Endodermal cell (in vitro differentiated cells): Measurements from ENCODE around the gene GLIS1. TPM values are rescaled to one million over a fixed set of nuclear protein-coding genes. Genes with fewer than 3 reads are reported as not detected.

Experiments used
- DNase-seq: peaks from one replicate; pipeline ENCODE4 v3.0.0-alpha.2; 2017
- H3K27ac ChIP-seq: 2 replicates; pipeline ENCODE4 v1.5.1; 2013; ENCODE audit warnings: mild to moderate bottlenecking, low read depth, low read length, moderate library complexity
- H3K27me3 ChIP-seq: 2 replicates; pipeline ENCODE4 v1.6.1; 2013; ENCODE audit warnings: mild to moderate bottlenecking, low read length, moderate library complexity; ENCODE audit not compliant: insufficient read depth, control insufficient read depth, poor library complexity, severe bottlenecking
- H3K36me3 ChIP-seq: 2 replicates; pipeline ENCODE4 v1.7.0; 2013; ENCODE audit warnings: mild to moderate bottlenecking, low read length, moderate library complexity; ENCODE audit not compliant: control insufficient read depth, insufficient read depth
- H3K4me1 ChIP-seq: one replicate; pipeline ENCODE4 v1.7.0; 2013; ENCODE audit warnings: low read length; ENCODE audit not compliant: control insufficient read depth, insufficient read depth
- H3K4me3 ChIP-seq: 2 replicates; pipeline ENCODE4 v1.5.1; 2013; ENCODE audit warnings: mild to moderate bottlenecking, low read length, moderate library complexity
- H3K9ac ChIP-seq: 2 replicates; pipeline ENCODE4 v1.6.1; 2013; ENCODE audit warnings: mild to moderate bottlenecking, low read length, moderate library complexity; ENCODE audit not compliant: poor library complexity, severe bottlenecking; ENCODE audit errors: extremely low read depth
- H3K9me3 ChIP-seq: 2 replicates; pipeline ENCODE4 v1.6.1; 2013; ENCODE audit warnings: mild to moderate bottlenecking, low read length, moderate library complexity; ENCODE audit not compliant: control insufficient read depth
- H3K27ac Mint-ChIP-seq: 2 replicates; pipeline ENCODE4 v1.8.0; 2020; ENCODE audit warnings: mixed read lengths
- H3K27me3 Mint-ChIP-seq: 2 replicates; pipeline ENCODE4 v1.8.0; 2021; ENCODE audit warnings: mild to moderate bottlenecking, mixed read lengths; ENCODE audit not compliant: insufficient read depth
- H3K36me3 Mint-ChIP-seq: 2 replicates; pipeline ENCODE4 v1.8.0; 2020; ENCODE audit warnings: low read depth, mixed read lengths
- H3K4me1 Mint-ChIP-seq: 2 replicates; pipeline ENCODE4 v1.8.0; 2020; ENCODE audit warnings: mixed read lengths
- H3K4me3 Mint-ChIP-seq: 2 replicates; pipeline ENCODE4 v1.8.0; 2020; ENCODE audit warnings: mild to moderate bottlenecking, moderate library complexity, mixed read lengths
- H3K9me3 Mint-ChIP-seq: 2 replicates; pipeline ENCODE4 v1.8.0; 2020; ENCODE audit warnings: mild to moderate bottlenecking, mixed read lengths
- WGBS, 2 experiments: methylation state at CpG; one replicate each; pipeline versions ENCODE4 v1.1.5 to v1.1.7; 2013; ENCODE audit warnings: missing lambda C conversion rate in 2 of 2, mixed read lengths in 1 of 2; ENCODE audit not compliant: insufficient coverage in 1 of 2, insufficient read length in 1 of 2; 5-methylcytosine and 5-hydroxymethylcytosine counted together
- total RNA-seq, 2 donors: library from RNA; stranded (reverse); fragmentation: NEBNext Ultra II Directional in 1 of 2; extraction: Animal tissue kit (Norgen Biotek cat#: 25700) in 1 of 2; gene quantifications; 2 replicates in 1 of 2; 3 replicates in 1 of 2; pipeline ENCODE4 v1.2.1, GENCODE V29; 2021
- TF ChIP-seq, protein P1 (sequence below): fragments of 200-600 bp; sonication (generic); conservative IDR thresholded peaks from 2 replicates; pipeline ENCODE4 v1.5.0; 2021; ENCODE audit warnings: antibody characterized with exemption, mild to moderate bottlenecking

Gene GLIS1
- total RNA-seq, 2 donors from 2014 or later: 2.1 to 3.9 TPM

DNA sequence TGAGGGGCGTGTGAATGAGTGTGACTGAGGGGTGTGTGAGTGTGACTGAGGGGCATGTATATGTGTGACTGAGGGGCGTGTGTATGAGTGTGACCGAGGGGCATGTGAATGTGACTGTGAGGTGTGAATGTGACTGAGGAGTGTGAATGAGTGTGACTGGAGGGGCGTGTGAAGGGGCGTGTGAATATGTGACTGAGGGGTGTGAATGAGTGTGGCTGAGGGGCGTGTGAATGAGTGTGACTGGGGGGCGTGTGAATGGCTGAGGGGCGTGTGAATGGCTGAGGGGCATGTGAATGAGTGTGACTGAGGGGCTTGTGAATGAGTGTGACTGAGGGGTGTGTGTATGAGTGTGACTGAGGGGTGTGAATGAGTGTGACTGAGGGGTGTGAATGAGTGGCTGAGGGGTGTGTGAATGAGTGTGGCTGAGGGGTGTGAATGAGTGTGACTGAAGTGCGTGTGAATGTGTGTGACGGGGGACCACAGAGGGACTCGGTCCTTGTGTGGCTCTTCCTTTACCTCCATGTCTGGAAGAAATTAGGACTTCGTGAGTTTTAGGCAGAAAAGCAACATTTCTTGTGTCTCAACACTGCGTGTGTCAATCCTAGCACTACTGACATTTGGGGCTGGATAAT lies 105.8 kb downstream of the GLIS1 start:
- DNase-seq: no peak

GRCh38 chr1:53631622-53632310 lies 107.2 kb downstream of the GLIS1 start:
- H3K9me3 Mint-ChIP-seq: no peaks in the 10 kb centered on the region
- no peaks in the 10 kb centered on the region for H3K27me3 Mint-ChIP-seq
- Histone ChIP-seq H3K4me3 (no peak overlapping the region), H3K4me1 (no peaks in the 10 kb centered on the region), H3K9me3 (no peaks in the 10 kb centered on the region), H3K9ac (no peak overlapping the region), H3K27me3 (no peaks in the 10 kb centered on the region), H3K27ac (no peak overlapping the region), H3K36me3 (no peaks in the 10 kb centered on the region)
- WGBS, 2 experiments: 89 to 92% methylated on average over 6 of the region's 6 CpGs
- no peaks in the 10 kb centered on the region for H3K36me3 Mint-ChIP-seq
- peak; percentile 20 for DNase-seq
- no peaks in the 10 kb centered on the region for H3K4me1 Mint-ChIP-seq
- no peak overlapping the region for H3K27ac Mint-ChIP-seq
- TF ChIP-seq, protein P1, sequence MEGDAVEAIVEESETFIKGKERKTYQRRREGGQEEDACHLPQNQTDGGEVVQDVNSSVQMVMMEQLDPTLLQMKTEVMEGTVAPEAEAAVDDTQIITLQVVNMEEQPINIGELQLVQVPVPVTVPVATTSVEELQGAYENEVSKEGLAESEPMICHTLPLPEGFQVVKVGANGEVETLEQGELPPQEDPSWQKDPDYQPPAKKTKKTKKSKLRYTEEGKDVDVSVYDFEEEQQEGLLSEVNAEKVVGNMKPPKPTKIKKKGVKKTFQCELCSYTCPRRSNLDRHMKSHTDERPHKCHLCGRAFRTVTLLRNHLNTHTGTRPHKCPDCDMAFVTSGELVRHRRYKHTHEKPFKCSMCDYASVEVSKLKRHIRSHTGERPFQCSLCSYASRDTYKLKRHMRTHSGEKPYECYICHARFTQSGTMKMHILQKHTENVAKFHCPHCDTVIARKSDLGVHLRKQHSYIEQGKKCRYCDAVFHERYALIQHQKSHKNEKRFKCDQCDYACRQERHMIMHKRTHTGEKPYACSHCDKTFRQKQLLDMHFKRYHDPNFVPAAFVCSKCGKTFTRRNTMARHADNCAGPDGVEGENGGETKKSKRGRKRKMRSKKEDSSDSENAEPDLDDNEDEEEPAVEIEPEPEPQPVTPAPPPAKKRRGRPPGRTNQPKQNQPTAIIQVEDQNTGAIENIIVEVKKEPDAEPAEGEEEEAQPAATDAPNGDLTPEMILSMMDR: no peak
- no peak overlapping the region for H3K4me3 Mint-ChIP-seq

More for the DNA sequence above, 105.8 kb downstream of the GLIS1 start:
- Mint-ChIP-seq H3K27ac (no peak overlapping the region), H3K36me3 (no peaks in the 10 kb centered on the region), H3K9me3 (no peaks in the 10 kb centered on the region), H3K27me3 (no peaks in the 10 kb centered on the region), H3K4me3 (no peak overlapping the region), H3K4me1 (no peaks in the 10 kb centered on the region)
- 95 to 97% methylated on average over 12 to 13 of the region's 13 CpGs for WGBS, 2 experiments
- Histone ChIP-seq H3K4me3 (no peak overlapping the region), H3K36me3 (no peaks in the 10 kb centered on the region), H3K9ac (no peak overlapping the region), H3K27me3 (no peaks in the 10 kb centered on the region), H3K9me3 (no peaks in the 10 kb centered on the region), H3K4me1 (no peaks in the 10 kb centered on the region), H3K27ac (no peak overlapping the region)
- TF ChIP-seq, protein P1: no peak

DNA sequence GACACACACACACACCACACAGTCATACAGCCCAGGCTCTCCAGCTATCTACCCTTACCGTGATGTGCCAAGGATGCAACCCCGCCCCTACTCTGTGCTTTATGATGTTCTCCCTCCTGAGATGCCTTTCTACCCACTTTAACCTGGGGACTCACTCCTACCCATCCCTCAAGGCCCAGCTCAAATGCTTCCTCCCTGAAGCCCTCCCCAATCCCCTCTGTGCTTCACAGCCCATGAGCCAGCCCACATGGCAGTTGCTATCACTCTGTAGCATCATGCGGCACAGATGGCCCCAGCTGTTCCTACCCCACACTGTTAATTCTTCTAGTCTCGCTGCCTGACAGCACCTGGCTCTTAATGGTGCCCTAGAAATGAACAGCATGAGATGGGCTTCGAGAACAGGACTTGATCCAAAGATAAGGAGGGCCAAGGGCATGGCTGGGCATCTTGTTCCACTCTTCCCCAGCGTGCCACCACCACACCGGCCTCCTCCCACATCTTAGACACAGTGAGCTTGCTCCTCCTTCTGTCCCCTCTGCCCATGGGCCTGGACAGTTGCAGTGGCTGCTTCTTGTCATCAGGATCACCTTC lies 109.8 kb downstream of the GLIS1 start:
- Histone ChIP-seq H3K4me1 (no peaks in the 10 kb centered on the region), H3K9ac (no peak overlapping the region), H3K4me3 (no peak overlapping the region), H3K9me3 (no peaks in the 10 kb centered on the region), H3K27me3 (no peaks in the 10 kb centered on the region), H3K27ac (no peak overlapping the region), H3K36me3 (no peaks in the 10 kb centered on the region)
- Mint-ChIP-seq H3K4me3 (no peak overlapping the region), H3K36me3 (no peaks in the 10 kb centered on the region), H3K27ac (no peak overlapping the region), H3K27me3 (no peaks in the 10 kb centered on the region), H3K4me1 (no peaks in the 10 kb centered on the region), H3K9me3 (no peaks in the 10 kb centered on the region)
- 91 to 100% methylated on average over 5 to 7 of the region's 7 CpGs for WGBS, 2 experiments
- TF ChIP-seq, protein P1: no peak
- DNase-seq: peak; percentile 32
